Activated CD8-positive, alpha-beta memory T cell treated with anti-CD3 and anti-CD28 coated beads for 24 hours (primary cell): Measurements from ENCODE around the gene DRP2.
"Not testable (repeated sequence)": the region's sequence is repeated elsewhere in the genome, so short reads cannot be mapped to it uniquely, and the experiment has no call there.

Experiments
- DNase-seq: peaks from one replicate; pipeline ENCODE4 v3.0.0-alpha.2; 2020

The DRP2 gene

GRCh38 chrX:101252634-101253033 lies 33.0 kb downstream of the DRP2 start:
- DNase-seq, result no peak

- DNase-seq, result no peak
These were observed 38.1 kb downstream of the DRP2 start for GRCh38 chrX:101257448-101258258.

- no peak for DNase-seq
These were observed 38.6 kb downstream of the DRP2 start for GRCh38 chrX:101258259-101258581.

DNA sequence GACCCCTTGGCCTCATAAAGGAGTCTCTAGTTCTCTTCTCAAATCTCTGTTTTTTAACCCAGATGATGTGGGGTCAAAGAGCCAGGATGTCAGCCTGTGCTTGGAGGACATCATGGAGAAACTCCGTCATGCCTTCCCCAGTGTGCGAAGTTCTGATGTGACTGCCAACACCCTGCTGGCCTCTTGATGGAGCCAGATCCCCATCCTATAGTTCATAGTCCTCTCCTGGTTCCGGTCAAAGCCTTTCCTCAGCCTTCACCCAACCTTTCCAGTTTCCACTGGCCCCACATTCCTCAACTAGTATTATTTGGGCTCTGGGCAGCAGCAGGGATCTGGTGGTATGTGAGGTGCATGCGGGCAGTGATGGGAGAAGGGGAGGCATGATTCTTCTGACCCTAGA lies 40.8 kb downstream of the DRP2 start:
- no peak for DNase-seq

DNA sequence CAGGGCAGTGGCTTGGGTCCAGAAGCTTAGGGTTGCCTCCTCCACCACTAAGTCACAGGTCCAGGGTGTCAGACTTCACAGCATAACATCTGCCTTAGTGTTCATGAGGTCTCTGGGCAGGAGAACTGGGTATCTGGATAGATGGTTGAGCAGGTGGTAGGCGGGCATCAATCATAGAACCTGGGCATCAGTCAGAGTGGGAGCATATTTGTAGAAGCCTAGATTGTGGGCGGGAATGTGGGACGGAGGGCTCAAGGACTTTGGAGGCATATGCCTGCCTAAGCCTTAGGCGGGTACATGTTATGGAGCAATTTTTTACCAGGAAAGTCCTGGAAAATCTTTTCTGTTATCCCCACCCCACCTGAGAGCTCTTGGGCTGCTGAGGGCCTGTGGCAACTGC lies 43.0 kb downstream of the DRP2 start:
- DNase-seq, result no peak

DNA sequence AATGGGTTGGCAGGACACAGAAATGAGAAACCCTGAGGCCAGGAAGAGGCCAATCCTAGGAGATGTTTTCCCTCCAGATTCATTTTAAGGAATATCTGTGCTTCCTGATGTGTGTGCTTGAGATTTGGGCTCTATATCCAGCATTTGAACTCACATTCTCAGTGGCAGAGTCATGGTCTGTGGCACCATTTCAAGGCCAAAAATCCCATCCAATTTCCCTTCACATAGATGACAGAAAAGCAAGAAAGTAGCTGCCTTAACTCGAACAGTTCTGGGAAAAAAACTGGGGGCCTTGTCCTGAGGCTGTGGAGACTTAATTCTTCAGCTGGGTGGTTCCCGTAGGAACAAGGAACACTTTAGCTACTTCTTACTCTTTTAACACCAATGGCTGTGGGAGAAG lies 44.2 kb downstream of the DRP2 start:
- no peak for DNase-seq

- DNase-seq, result no peak
These were observed 46.4 kb downstream of the DRP2 start for GRCh38 chrX:101265869-101266428.

GRCh38 chrX:101274198-101274597 lies 54.6 kb downstream of the DRP2 start:
- no peak for DNase-seq

- no peak for DNase-seq
These were observed 56.7 kb downstream of the DRP2 start for GRCh38 chrX:101276238-101276637.

DNA sequence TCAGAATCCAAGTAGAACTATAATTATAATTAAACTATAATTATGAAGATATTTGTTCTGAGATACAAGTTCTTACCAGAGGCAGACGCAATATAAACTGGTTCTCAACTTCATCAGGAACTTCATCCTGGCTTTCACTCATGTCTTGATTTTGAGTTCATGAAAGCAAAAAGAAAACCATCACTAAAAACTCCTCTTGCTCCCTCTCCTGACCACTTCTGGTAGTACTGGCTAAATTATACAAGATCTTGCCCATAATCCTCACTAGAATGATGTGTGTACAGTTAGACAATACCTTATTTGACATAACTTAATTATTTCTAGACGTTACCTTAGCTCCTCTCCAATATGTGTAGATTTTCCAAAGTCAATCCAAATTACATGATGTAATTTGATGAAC lies 67.8 kb downstream of the DRP2 start:
- no peak for DNase-seq

DNA sequence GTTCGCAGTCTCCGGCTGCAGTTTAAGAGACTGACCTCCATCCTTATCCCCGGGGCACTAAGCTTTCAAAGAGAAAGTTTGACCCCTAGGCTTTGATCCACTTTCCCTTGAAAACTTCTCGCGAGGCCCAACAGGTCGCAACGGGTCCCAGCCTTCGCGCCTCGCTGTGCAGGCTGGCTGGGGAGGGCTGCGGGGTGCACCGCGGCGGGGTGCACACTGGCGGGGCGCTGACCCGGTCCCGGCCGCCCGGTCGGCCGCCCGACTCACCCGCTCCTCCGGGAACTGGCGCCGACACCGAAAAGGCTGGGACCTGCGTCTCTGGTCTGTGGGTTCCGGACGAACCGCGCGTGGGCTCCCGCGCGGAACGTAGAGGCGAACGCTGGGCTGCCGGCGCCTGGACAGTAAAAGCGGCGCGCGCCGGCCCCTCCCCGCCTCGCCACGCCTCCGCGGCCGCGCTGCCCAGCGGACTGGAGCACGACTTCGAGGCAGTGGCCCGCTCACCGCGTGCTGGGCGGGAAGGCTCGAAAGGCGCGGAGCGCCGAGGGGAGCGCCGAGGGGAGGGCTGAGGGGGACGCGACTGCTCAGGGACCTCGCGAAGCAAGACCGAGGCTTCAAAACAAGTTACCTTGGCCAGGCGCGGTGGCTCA lies 71.5 kb downstream of the DRP2 start, which contains the start of gene TAF7L:
Gene TAF7L, minus strand, starts transcription at position 378 of the 647 bp plus-strand sequence. CDS start 3,791 bp downstream, outside the sequence.
- no peak for DNase-seq

GRCh38 chrX:101295603-101296002 lies 76.0 kb downstream of the DRP2 start:
- DNase-seq, result not testable (repeated sequence)

GRCh38 chrX:101303790-101304189 lies 84.2 kb downstream of the DRP2 start:
- DNase-seq, result no peak
